ENCODE measurements around the gene USP1. TPM values are rescaled to one million over a fixed set of nuclear protein-coding genes. Genes with fewer than 3 reads are reported as not detected.

Gene USP1
- total RNA-seq, 5 donors from 2014 or later (not counting 1 experiment from before 2014, with no cell fraction given), result 25.9 to 36.5 (median 33.0) TPM

GRCh38 chr1:62424411-62424810, 12.4 kb upstream of the USP1 start:
- Mint-ChIP-seq H3K36me3 (no peaks in the 10 kb centered on the region), H3K4me1 (no peaks in the 10 kb centered on the region), H3K27ac (no peak overlapping the region), H3K9me3 (no peaks in the 10 kb centered on the region), H3K27me3 (no peaks in the 10 kb centered on the region), H3K4me3 (no peak overlapping the region)
- no peak for DNase-seq
- Histone ChIP-seq H3K9me3 (no peaks in the 10 kb centered on the region), H3K27ac (ENCODE audit: low read length) (no peak overlapping the region), H3K4me3 (ENCODE audit: control insufficient read depth in 1 of 2, extremely low read depth in 1 of 2, low read length in 1 of 2) (no peak overlapping the region), H3K27me3 (replicated peaks in 1 of 2; ENCODE audit: control insufficient read depth in 2 of 2, extremely low read depth in 1 of 2, insufficient read depth in 2 of 2, low read length in 1 of 2) (peaks cover 0 to 4% of the 10 kb centered on the region in 2 experiments), H3K4me1 (ENCODE audit: control insufficient read depth in 1 of 2, extremely low read depth in 1 of 2, insufficient read depth in 2 of 2, low read length in 2 of 2) (no peaks in the 10 kb centered on the region), H3K36me3 (ENCODE audit: control insufficient read depth in 2 of 2, extremely low read depth in 1 of 2, insufficient read depth in 1 of 2, low read length in 1 of 2) (no peaks in the 10 kb centered on the region)
- 71% methylated on average over 1 of the region's 4 CpGs for WGBS (ENCODE audit: insufficient coverage)
- no peak for ATAC-seq (replicated peaks in 1 of 4)
- CTCF ChIA-PET, result no interaction called here
- POLR2A ChIA-PET, result no interaction called here

GRCh38 chr1:62425041-62425440, 11.8 kb upstream of the USP1 start:
- H3K27ac ChIP-seq (ENCODE audit: low read length), result no peak overlapping the region
- H3K27ac Mint-ChIP-seq, result no peak overlapping the region
- no peaks in the 10 kb centered on the region for H3K4me1 Mint-ChIP-seq
- no peaks in the 10 kb centered on the region for H3K27me3 Mint-ChIP-seq
- H3K27me3 ChIP-seq (replicated peaks in 1 of 2; ENCODE audit: control insufficient read depth in 2 of 2, extremely low read depth in 1 of 2, insufficient read depth in 2 of 2, low read length in 1 of 2), result peaks cover 0 to 4% of the 10 kb centered on the region in 2 experiments
- ATAC-seq (replicated peaks in 1 of 4) (no peak), DNase-seq (no peak)
- ChIA-PET POLR2A (no interaction called here), CTCF (no interaction called here)
- H3K36me3 Mint-ChIP-seq, result no peaks in the 10 kb centered on the region
- 94% methylated on average over 3 of the region's 5 CpGs for WGBS (ENCODE audit: insufficient coverage)
- no peaks in the 10 kb centered on the region for H3K9me3 ChIP-seq
- no peaks in the 10 kb centered on the region for H3K4me1 ChIP-seq (ENCODE audit: control insufficient read depth in 1 of 2, extremely low read depth in 1 of 2, insufficient read depth in 2 of 2, low read length in 2 of 2)
- H3K36me3 ChIP-seq (ENCODE audit: control insufficient read depth in 2 of 2, extremely low read depth in 1 of 2, insufficient read depth in 1 of 2, low read length in 1 of 2), result no peaks in the 10 kb centered on the region
- H3K4me3 ChIP-seq (ENCODE audit: control insufficient read depth in 1 of 2, extremely low read depth in 1 of 2, low read length in 1 of 2), result no peak overlapping the region
- H3K9me3 Mint-ChIP-seq, result no peaks in the 10 kb centered on the region
- no peak overlapping the region for H3K4me3 Mint-ChIP-seq

- Histone ChIP-seq H3K36me3 (ENCODE audit: control insufficient read depth in 2 of 2, extremely low read depth in 1 of 2, insufficient read depth in 1 of 2, low read length in 1 of 2) (no peaks in the 10 kb centered on the region), H3K27me3 (replicated peaks in 1 of 2; ENCODE audit: control insufficient read depth in 2 of 2, extremely low read depth in 1 of 2, insufficient read depth in 2 of 2, low read length in 1 of 2) (no peaks in the 10 kb centered on the region), H3K4me3 (ENCODE audit: control insufficient read depth in 1 of 2, extremely low read depth in 1 of 2, low read length in 1 of 2) (no peak overlapping the region), H3K9me3 (no peaks in the 10 kb centered on the region), H3K4me1 (ENCODE audit: control insufficient read depth in 1 of 2, extremely low read depth in 1 of 2, insufficient read depth in 2 of 2, low read length in 2 of 2) (no peaks in the 10 kb centered on the region), H3K27ac (ENCODE audit: low read length) (no peak overlapping the region)
- H3K4me1 Mint-ChIP-seq, result no peaks in the 10 kb centered on the region
- CTCF ChIA-PET, result no interaction called here
- POLR2A ChIA-PET, result interaction anchor here in 1 of 2 donors (0.6 kb wide), 1 partner anchor 422 kb away, joined by 4 read pairs; no protein-coding TSS in a partner anchor
- no peaks in the 10 kb centered on the region for H3K9me3 Mint-ChIP-seq
- DNase-seq (no peak), ATAC-seq (replicated peaks in 1 of 4) (no peak)
- H3K36me3 Mint-ChIP-seq, result no peaks in the 10 kb centered on the region
- no CpG with 5 or more reads among the region's 3 CpGs for WGBS (ENCODE audit: insufficient coverage)
- no peak overlapping the region for H3K27ac Mint-ChIP-seq
- peaks cover 0 to 8% of the 10 kb centered on the region in 2 donors for H3K27me3 Mint-ChIP-seq
- no peak overlapping the region for H3K4me3 Mint-ChIP-seq
These were observed 10.6 kb upstream of the USP1 start for GRCh38 chr1:62426237-62426636.

- no peaks in the 10 kb centered on the region for H3K9me3 Mint-ChIP-seq
- Histone ChIP-seq H3K36me3 (ENCODE audit: control insufficient read depth in 2 of 2, extremely low read depth in 1 of 2, insufficient read depth in 1 of 2, low read length in 1 of 2) (no peaks in the 10 kb centered on the region), H3K4me3 (ENCODE audit: control insufficient read depth in 1 of 2, extremely low read depth in 1 of 2, low read length in 1 of 2) (no peak overlapping the region), H3K9me3 (no peaks in the 10 kb centered on the region), H3K27me3 (replicated peaks in 1 of 2; ENCODE audit: control insufficient read depth in 2 of 2, extremely low read depth in 1 of 2, insufficient read depth in 2 of 2, low read length in 1 of 2) (no peaks in the 10 kb centered on the region), H3K27ac (ENCODE audit: low read length) (no peak overlapping the region), H3K4me1 (ENCODE audit: control insufficient read depth in 1 of 2, extremely low read depth in 1 of 2, insufficient read depth in 2 of 2, low read length in 2 of 2) (no peaks in the 10 kb centered on the region)
- WGBS (ENCODE audit: insufficient coverage), result no CpG with 5 or more reads among the region's 1 CpG
- no peak for DNase-seq
- ChIA-PET POLR2A (no interaction called here), CTCF (interaction anchor here in 1 of 2 donors (0.7 kb wide), 1 partner anchor 10 kb away, joined by 4 read pairs; no protein-coding TSS in a partner anchor)
- H3K27me3 Mint-ChIP-seq, result peaks cover 0 to 12% of the 10 kb centered on the region in 2 donors
- H3K36me3 Mint-ChIP-seq, result no peaks in the 10 kb centered on the region
- no peak overlapping the region for H3K27ac Mint-ChIP-seq
- ATAC-seq (replicated peaks in 1 of 4), result no peak
- no peaks in the 10 kb centered on the region for H3K4me1 Mint-ChIP-seq
- H3K4me3 Mint-ChIP-seq, result no peak overlapping the region
These were observed 10.1 kb upstream of the USP1 start for GRCh38 chr1:62426794-62427193.

DNA sequence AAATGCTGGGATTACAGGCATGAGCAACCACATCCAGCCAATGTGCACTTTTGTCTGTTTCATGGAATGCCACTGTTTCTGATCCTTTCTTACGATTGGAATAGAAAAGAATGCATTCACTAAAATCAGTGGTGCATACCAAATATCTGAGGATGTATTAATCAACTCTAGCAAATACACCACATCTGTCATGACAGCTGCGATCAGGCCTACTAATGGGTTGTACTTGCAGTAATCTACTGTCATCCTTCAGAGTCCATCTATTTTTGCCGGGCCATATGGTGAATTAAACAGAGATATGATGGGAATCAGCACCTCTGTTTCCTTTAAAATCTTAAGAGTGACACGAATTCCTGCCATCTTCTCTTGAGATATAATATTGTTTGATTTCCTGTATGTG, 8.5 kb upstream of the USP1 start:
- Mint-ChIP-seq H3K27ac (no peak overlapping the region), H3K36me3 (no peaks in the 10 kb centered on the region), H3K4me3 (no peak overlapping the region), H3K27me3 (peaks cover 0 to 12% of the 10 kb centered on the region in 2 donors), H3K9me3 (no peaks in the 10 kb centered on the region), H3K4me1 (no peaks in the 10 kb centered on the region)
- DNase-seq (no peak), ATAC-seq (replicated peaks in 1 of 4) (no peak)
- no peak overlapping the region for H3K27ac ChIP-seq (ENCODE audit: low read length)
- no peaks in the 10 kb centered on the region for H3K36me3 ChIP-seq (ENCODE audit: control insufficient read depth in 2 of 2, extremely low read depth in 1 of 2, insufficient read depth in 1 of 2, low read length in 1 of 2)
- H3K27me3 ChIP-seq (replicated peaks in 1 of 2; ENCODE audit: control insufficient read depth in 2 of 2, extremely low read depth in 1 of 2, insufficient read depth in 2 of 2, low read length in 1 of 2), result no peaks in the 10 kb centered on the region
- no peak overlapping the region for H3K4me3 ChIP-seq (ENCODE audit: control insufficient read depth in 1 of 2, extremely low read depth in 1 of 2, low read length in 1 of 2)
- WGBS (ENCODE audit: insufficient coverage), result 83% methylated on average over 1 of the region's 4 CpGs
- no peaks in the 10 kb centered on the region for H3K4me1 ChIP-seq (ENCODE audit: control insufficient read depth in 1 of 2, extremely low read depth in 1 of 2, insufficient read depth in 2 of 2, low read length in 2 of 2)
- POLR2A ChIA-PET, result no interaction called here
- CTCF ChIA-PET, result no interaction called here
- no peaks in the 10 kb centered on the region for H3K9me3 ChIP-seq

DNA sequence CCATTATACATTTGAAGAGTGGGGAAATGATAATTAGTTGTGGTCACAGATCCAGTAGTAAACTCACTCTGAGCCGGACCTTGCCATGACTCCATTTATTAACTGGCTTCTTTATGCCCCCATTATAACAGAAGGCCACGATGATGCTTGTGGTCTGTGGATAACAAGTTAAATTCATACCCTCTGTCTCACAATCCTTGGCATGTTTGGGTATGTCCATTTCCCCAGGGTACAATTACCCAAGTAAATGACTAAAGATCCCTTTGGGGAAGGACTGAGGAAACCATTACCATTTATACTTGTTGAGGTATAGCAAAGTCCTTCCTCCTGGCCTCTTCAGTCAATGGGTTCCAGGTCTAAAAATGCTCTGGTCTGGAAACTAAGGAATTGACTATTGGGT, 7.3 kb upstream of the USP1 start:
- Mint-ChIP-seq H3K36me3 (no peaks in the 10 kb centered on the region), H3K27ac (no peak overlapping the region), H3K4me1 (peaks cover 0 to 2% (median 0%) of the 10 kb centered on the region in 3 donors), H3K27me3 (peaks cover 0 to 12% of the 10 kb centered on the region in 2 donors), H3K9me3 (no peaks in the 10 kb centered on the region), H3K4me3 (no peak overlapping the region)
- no peak for ATAC-seq (replicated peaks in 1 of 4)
- no peak overlapping the region for H3K4me3 ChIP-seq (ENCODE audit: control insufficient read depth in 1 of 2, extremely low read depth in 1 of 2, low read length in 1 of 2)
- no CpG with 5 or more reads among the region's 2 CpGs for WGBS (ENCODE audit: insufficient coverage)
- no peaks in the 10 kb centered on the region for H3K4me1 ChIP-seq (ENCODE audit: control insufficient read depth in 1 of 2, extremely low read depth in 1 of 2, insufficient read depth in 2 of 2, low read length in 2 of 2)
- POLR2A ChIA-PET, result no interaction called here
- no peaks in the 10 kb centered on the region for H3K9me3 ChIP-seq
- no peak overlapping the region for H3K27ac ChIP-seq (ENCODE audit: low read length)
- CTCF ChIA-PET, result no interaction called here
- no peaks in the 10 kb centered on the region for H3K36me3 ChIP-seq (ENCODE audit: control insufficient read depth in 2 of 2, extremely low read depth in 1 of 2, insufficient read depth in 1 of 2, low read length in 1 of 2)
- no peaks in the 10 kb centered on the region for H3K27me3 ChIP-seq (replicated peaks in 1 of 2; ENCODE audit: control insufficient read depth in 2 of 2, extremely low read depth in 1 of 2, insufficient read depth in 2 of 2, low read length in 1 of 2)
- no peak for DNase-seq
